GM21723 (cell line): ENCODE data around the gene HERC5.
A peak's percentile ranks its signal among the peaks of the same experiment; 100 is the strongest.
"Not testable (repeated sequence)": the region's sequence is repeated elsewhere in the genome, so short reads cannot be mapped to it uniquely, and the experiment has no call there.

Experiments
- ATAC-seq: cut with Tn5 transposase; IDR thresholded peaks from one replicate; pipeline ENCODE4 v1.9.1; 2021; ENCODE audit warnings: mild to moderate bottlenecking, moderate library complexity; ENCODE audit not compliant: unreplicated experiment

HERC5 gene

GRCh38 chr4:88447371-88448095 lies 9.4 kb upstream of the HERC5 start:
- ATAC-seq = no peak

DNA sequence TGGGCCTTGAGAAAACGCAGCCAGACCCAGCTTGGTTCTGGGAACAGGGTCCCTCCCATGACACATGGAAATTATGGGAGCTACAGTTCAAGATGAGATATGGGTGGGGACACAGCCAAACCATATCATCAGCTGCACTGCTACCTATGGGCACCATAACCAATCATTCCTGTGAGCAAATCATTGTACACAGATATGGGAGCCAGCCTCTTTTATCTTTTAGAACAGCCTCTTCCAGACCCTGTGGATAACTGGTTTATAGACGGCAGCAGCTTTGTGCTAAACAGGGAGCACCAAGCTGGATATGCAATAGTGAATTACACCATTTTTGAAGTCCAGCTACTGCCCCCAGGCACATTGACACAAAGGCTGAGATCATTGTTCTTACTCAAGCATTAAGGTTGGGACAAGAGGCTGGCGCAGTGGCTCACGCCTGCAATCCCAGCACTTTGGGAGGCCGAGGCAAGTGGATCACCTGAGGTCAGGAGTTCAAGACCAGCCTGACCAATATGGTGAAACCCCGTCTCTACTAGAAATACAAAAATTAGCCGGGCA lies 8.6 kb upstream of the HERC5 start:
- not testable (repeated sequence) for ATAC-seq

GRCh38 chr4:88448889-88449288 lies 8.0 kb upstream of the HERC5 start:
- no peak for ATAC-seq

GRCh38 chr4:88449290-88449689 lies 7.6 kb upstream of the HERC5 start:
- ATAC-seq = no peak

GRCh38 chr4:88451205-88451604 lies 5.7 kb upstream of the HERC5 start:
- no peak for ATAC-seq

GRCh38 chr4:88452912-88453311 lies 4.0 kb upstream of the HERC5 start:
- ATAC-seq = no peak

DNA sequence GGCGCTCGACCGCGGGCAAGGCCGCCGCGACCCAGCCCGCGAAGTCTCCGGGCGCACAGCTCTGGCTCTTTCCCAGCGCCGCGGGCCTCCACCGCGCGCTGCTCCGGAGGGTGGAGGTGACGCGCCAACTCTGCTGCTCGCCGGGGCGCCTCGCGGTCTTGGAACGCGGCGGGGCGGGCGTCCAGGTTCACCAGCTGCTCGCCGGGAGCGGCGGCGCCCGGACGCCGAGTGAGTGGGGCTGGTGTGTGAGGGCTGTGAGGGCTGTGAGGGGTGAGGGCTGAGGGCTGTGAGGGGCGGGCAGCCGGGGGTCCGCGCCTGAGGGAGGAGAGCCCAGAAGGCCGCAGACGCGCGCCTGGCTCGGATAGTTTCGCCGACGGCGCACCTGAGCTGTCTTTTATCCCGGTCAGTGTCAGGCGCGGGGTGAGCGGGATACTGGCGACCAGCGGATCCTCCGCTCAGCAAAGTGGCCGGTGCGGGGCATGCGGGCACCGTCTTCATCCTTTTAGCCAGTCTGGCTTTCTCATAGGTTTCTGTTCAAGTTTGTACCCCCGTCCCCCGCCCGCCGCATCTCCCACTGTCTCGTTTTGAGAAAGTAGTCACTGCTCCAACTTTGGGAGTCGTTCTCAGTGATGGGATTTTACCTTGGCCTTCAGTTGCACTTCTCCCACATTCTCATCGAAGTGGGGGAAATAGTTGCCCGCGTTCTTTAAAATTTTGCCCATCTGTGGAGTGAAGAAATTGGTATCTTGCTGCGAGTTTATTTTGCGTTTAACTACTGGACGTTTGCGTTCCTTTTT lies 586 bp downstream of the HERC5 start:
- peak; percentile 46 for ATAC-seq

DNA sequence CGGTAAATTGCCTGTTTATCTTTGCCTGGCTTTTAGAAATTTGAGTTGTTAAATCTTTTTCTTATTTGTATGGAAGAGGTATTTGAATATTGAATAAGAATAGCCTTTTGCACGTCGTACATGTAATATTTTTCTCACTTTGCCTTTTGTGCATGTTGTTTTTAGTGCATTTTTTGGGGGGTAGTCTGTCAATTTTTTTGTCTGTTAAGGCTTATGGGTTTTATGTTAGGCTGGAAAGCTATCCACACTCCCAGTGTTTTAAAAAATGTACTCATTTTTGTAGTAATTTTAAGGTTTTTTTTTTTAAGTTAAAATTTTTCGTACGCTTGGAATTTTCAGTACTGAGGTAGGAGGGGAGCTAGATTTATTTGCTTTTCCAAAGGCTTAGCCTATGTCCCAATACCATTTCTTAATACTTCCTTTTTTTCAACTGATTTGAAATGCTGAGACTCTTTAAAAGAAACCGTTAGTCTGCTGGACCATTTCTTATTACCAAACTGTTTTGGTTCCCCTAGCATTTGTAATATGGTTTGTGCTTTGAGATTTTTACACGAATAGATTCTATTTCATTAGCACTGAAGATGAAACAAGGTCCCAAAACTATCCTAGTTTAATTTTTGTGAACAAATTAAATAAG lies 1.3 kb downstream of the HERC5 start:
- ATAC-seq = no peak

DNA sequence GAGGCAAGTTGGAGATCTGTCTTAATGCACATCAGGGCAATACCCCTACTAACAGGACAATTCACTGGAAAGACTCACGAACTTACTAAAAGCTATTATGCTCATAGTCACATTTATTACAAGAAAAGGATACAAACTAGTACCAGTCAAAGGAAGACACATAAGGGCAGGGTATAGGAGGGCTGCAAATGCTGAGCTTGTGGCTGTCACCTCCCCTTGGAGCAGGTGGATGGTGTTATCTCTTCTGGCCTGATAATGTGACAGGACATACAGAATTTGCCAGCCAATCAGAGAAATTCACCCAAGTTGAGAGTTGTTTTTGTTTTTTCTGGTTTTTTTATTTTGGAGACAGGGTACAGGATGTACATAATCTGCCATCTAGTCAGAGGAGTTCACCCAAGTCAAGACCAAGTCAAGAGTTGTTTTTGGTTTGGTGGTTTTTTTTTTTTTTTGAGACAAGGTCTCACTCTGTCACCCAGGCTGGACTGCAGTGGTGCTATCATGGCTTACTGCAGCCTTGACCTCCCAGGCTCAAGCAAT lies 8.8 kb downstream of the HERC5 start:
- ATAC-seq = no peak

DNA sequence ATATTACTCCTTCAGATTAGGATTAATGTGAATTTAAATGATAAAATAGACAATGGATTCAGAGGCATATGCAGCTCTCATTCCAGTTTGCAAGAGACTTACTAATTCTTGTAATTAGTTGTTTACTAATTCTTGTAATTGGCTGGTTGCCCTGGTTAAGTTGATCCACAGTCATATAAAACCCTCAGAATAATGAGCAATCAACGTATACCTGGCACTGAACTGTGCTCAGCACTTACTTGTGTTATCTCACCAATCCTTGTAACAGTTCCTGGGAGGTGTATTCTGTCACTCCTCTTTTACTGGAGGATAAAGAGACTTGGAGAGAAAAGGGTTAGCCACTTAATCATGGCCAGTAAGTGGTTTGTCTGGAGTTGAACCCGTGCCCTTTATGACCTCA lies 10.5 kb downstream of the HERC5 start:
- ATAC-seq = no peak

- no peak for ATAC-seq
Measured at GRCh38 chr4:88477229-88477860, 20.4 kb downstream of the HERC5 start.

GRCh38 chr4:88478247-88478646 lies 21.3 kb downstream of the HERC5 start:
- no peak for ATAC-seq

- ATAC-seq = no peak
Measured at GRCh38 chr4:88481537-88481936, 24.6 kb downstream of the HERC5 start.

- ATAC-seq = no peak
Measured at GRCh38 chr4:88489100-88489761, 32.3 kb downstream of the HERC5 start.

- no peak for ATAC-seq
Measured at GRCh38 chr4:88497859-88498409, 41.0 kb downstream of the HERC5 start.

DNA sequence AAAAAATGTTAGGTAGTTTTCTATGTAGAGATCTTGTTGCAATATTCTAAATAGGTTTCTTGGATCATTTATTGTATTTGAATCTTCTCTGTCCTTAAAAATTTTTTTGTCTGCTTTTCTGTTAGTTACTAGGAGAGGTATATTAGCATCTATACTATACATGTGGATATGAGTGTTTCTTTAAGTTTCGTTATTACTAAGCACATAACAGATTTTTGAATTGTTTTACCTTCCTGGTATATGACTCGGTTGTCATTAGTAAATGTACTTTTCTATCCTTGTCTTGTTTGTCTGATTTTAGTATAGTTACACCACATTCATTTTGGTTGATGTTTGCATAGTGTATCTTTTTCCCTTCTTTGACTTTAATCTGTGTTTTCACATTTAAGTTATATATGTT lies 46.4 kb downstream of the HERC5 start:
- no peak for ATAC-seq

GRCh38 chr4:88511236-88511635 lies 54.3 kb downstream of the HERC5 start:
- no peak for ATAC-seq

GRCh38 chr4:88514557-88515511 lies 57.9 kb downstream of the HERC5 start:
- no peak for ATAC-seq

- no peak for ATAC-seq
Measured at GRCh38 chr4:88516746-88517145, 59.8 kb downstream of the HERC5 start.
